Hepatic stellate cell (primary cell): ENCODE measurements around the gene ANO2.
"Not testable (repeated sequence)": the region's sequence is repeated elsewhere in the genome, so short reads cannot be mapped to it uniquely, and the experiment has no call there.

Experiments used
- DNase-seq: peaks from one replicate; pipeline ENCODE4 v3.0.0; 2011; ENCODE audit warnings: low spot score

Gene ANO2

DNA sequence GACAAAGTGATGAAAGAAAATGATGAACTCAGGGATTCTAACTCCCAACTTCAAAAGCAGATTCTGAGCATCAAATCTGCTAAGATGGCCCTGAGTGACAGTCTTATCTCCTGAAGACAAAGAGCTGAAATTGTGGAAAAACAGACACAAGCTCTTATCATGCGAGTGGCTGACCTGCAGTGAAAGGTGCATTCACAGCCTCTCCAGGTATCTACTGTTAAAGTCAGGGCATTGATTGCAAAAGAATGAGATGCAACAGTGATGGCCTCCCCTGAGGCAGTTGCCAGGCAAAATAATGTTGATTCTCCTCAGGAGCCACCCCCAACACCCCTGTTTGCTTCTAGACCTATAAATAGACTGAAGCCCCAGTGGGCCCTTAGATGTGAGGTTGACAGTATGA is 126.2 kb downstream of the ANO2 start:
- not testable (repeated sequence) for DNase-seq

- DNase-seq, result no peak
Observed at GRCh38 chr12:5817246-5817645, 127.8 kb downstream of the ANO2 start.

GRCh38 chr12:5809586-5809985 is 135.5 kb downstream of the ANO2 start:
- DNase-seq, result no peak

- peak; percentile 26 for DNase-seq
Observed at GRCh38 chr12:5808981-5809380, 136.1 kb downstream of the ANO2 start.

DNA sequence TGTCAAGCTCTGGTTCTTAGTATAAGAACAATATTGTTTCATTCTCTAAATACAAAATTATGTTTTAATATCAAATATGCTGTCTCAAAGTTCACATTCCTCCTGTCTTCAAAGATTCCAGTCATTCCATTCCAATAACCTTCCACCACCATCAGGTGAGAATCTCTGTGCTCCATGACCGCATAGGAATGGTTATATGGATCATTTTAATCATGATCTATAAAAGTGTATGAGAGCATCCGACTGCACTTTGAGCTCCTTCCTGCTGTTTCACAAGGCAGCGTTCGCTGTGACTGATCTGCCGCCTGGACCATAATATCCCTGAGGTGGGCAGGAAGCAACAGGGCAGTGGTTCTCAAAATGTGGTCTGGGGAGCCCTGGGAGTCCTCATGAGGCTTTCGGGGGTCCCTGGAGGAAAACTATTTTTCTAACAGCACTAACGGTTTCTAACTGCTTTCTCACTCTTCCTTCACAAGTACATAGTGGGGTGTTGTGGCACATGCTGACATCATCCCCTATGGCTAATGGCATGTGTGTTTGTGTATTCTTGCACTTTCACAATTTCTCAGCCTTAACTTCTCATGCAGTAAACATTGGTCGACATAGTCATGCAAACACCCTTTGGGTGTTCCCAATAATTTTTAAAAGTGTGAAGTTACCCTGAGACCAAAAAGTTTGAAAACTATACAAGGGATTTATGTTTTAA is 137.4 kb downstream of the ANO2 start:
- DNase-seq, result no peak

GRCh38 chr12:5807090-5807414 is 138.0 kb downstream of the ANO2 start:
- no peak for DNase-seq

- no peak for DNase-seq
Observed at GRCh38 chr12:5806371-5807089, 138.5 kb downstream of the ANO2 start.

DNA sequence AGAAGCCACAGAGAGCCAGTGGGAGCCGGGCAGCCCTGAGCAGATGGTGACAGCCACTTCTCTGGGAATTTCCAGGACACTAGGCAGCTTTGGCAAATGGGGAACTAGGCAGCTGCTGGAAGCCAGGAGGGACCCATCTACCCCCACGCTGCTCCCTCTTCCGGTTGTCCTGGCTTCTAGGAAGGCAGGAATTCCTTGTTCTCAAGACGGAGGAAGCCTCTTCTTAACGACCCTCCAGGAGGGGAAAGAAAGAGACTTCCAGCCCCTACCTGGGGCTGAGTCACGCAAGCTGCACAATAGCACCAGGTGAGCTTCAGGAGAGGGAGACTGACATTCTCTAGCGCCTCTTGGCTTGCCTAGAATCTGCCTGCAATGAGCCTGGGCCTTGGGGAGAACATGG is 141.5 kb downstream of the ANO2 start:
- no peak for DNase-seq

GRCh38 chr12:5798242-5799015 is 146.6 kb downstream of the ANO2 start:
- no peak for DNase-seq

DNA sequence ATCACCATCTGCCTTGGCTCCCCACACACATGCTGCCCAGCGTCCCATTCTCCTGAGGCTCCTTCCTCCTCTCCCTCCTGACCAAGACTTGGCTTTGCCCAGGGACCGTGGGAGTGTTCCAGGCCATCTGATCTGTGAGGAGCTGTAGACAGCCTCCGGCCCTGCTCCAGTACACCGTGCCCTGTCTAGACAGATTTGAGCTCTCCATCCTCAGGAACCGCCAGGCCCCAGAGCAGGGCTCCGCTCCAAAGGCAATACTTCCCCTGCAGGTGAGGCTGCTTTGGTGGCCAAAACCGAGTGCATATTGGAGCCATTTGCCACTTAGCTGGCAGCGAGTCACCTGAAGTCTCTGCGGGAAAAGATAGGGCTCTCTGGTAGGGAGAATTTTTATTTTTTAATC is 147.4 kb downstream of the ANO2 start:
- no peak for DNase-seq

DNA sequence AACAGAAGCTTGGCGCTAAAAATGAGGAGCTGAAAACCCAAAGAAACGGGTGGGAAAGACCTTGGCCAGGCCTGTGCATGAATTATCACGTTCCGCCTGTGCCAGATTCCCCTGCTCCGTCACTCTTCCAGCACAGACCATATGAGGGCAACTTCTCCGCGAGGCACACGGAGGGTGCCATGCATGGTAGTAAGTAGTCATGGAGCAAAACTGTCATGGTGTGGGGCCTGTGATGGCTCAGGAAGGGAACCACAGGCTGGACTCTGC is 148.2 kb downstream of the ANO2 start:
- no peak for DNase-seq

GRCh38 chr12:5796171-5796958 is 148.7 kb downstream of the ANO2 start:
- DNase-seq, result peak; percentile 38

GRCh38 chr12:5794156-5794555 is 150.9 kb downstream of the ANO2 start:
- DNase-seq, result no peak

DNA sequence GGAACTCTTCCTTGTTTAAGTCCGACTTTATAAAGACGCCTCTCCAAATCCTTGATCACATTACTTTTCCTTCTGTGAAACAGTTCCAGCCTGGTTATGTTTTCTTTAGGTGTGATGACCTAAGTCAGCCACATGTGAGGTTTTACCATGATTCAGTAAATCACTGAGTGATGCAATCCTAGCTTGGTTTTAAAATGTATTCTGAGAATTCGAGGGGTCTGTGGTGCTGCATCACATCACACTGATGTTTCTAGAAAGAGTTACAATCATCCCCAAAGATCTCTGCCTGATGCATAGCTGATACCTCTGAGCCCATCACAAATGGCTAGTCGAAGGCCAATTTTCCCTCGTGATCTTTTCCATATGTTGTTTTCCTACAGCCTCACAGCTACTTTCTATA is 152.7 kb downstream of the ANO2 start:
- no peak for DNase-seq

- no peak for DNase-seq
Observed at GRCh38 chr12:5789469-5789968, 155.5 kb downstream of the ANO2 start.

- no peak for DNase-seq
Observed at GRCh38 chr12:5787828-5788227, 157.2 kb downstream of the ANO2 start.

GRCh38 chr12:5785601-5786000 is 159.5 kb downstream of the ANO2 start:
- no peak for DNase-seq

- no peak for DNase-seq
Observed at GRCh38 chr12:5784462-5785130, 160.5 kb downstream of the ANO2 start.

GRCh38 chr12:5783289-5783920 is 161.7 kb downstream of the ANO2 start:
- DNase-seq, result no peak

DNA sequence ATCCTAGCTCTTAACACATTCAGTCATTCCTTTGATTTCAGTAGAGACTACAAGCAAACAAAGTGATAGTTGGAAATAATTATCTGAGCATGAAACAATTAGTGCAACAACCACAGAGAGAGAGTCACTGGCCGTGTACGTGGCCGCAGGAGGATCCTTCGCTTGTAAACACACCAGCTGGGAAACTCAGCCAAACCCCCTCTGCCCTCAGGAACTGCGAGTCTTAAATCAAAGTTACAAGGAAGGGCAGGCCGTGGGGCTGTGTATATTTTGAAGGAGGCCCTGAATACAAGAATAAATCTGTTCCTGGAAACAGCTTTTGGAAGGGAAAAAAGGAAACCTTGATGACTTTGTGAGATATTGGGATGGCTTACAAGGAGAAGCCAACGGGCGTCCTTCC is 164.5 kb downstream of the ANO2 start:
- no peak for DNase-seq

GRCh38 chr12:5779401-5779800 is 165.7 kb downstream of the ANO2 start:
- no peak for DNase-seq
